A549 (cell line): ENCODE results near the gene LNPK. TPM values are rescaled to one million over a fixed set of nuclear protein-coding genes. Genes with fewer than 3 reads are reported as not detected.

ENCODE experiments used
- ATAC-seq, 2 experiments: fragments of 200-7000 bp in 1 of 2; fragments of >200 bp in 1 of 2; cut with Nextera tagmentation in 1 of 2; cut with Tn5 transposase in 1 of 2; 3 replicates each; pipeline versions ENCODE4 v1.8.0 to v1.9.1; 2018 to 2020; ENCODE audit warnings: mild to moderate bottlenecking in 1 of 2, moderate library complexity in 1 of 2
- CTCF ChIA-PET: fragments of 300-600 bp; sonication (Branson Sonifier 250); formaldehyde crosslinking; extraction: SDS; loops from one replicate; lab custom pipeline; 2021; ENCODE audit warnings: antibody characterized with exemption, inconsistent platforms; lab: Yijun Ruan, JAX
- POLR2A ChIA-PET: fragments of 350-600 bp; formaldehyde crosslinking; extraction: SDS; loops from one replicate; lab custom pipeline; 2021; ENCODE audit warnings: antibody characterized with exemption, inconsistent platforms; lab: Yijun Ruan, JAX
- DNase-seq, 2 experiments: peaks; one replicate each; pipeline versions ENCODE4 v3.0.0 to v3.0.0-alpha.2; 2011 to 2016; ENCODE audit warnings: low read depth in 1 of 2, low spot score in 1 of 2
- FAIRE-seq: peaks from 2 replicates; lab custom pipeline; 2011; peaks lifted over from hg19 to GRCh38; lab: Jason Lieb, UNC
- H3K27ac ChIP-seq, 2 experiments: fragments of >200 bp; sonication (Bioruptor Twin); formaldehyde crosslinking; 3 replicates each; pipeline ENCODE4 v1.5.1; 2016 to 2017
- H3K4me1 ChIP-seq: fragments of >200 bp; sonication (Bioruptor Twin); formaldehyde crosslinking; 3 replicates; pipeline ENCODE4 v1.6.1; 2016
- H3K4me2 ChIP-seq: fragments of >200 bp; sonication (Bioruptor Twin); formaldehyde crosslinking; 3 replicates; pipeline ENCODE4 v1.6.1; 2016
- H3K4me3 ChIP-seq: fragments of >200 bp; sonication (Bioruptor Twin); formaldehyde crosslinking; 3 replicates; pipeline ENCODE4 v1.5.1; 2016
- H3K9me3 ChIP-seq: fragments of >200 bp; sonication (Bioruptor Twin); formaldehyde crosslinking; 3 replicates; pipeline ENCODE4 v1.6.1; 2016
- BHLHE40 ChIP-seq: IDR thresholded peaks from 2 replicates; pipeline ENCODE4 v1.6.1; 2012; ENCODE audit warnings: low read depth, low read length, inconsistent platforms
- CBX2 ChIP-seq: fragments of 200-600 bp; sonication (generic); IDR thresholded peaks from 2 replicates; pipeline ENCODE4 v1.6.1; 2016; ENCODE audit warnings: low read depth, mild to moderate bottlenecking, borderline replicate concordance
- CBX8 ChIP-seq: fragments of 200-600 bp; sonication (generic); IDR thresholded peaks from 2 replicates; pipeline ENCODE4 v1.6.1; 2016
- EHF ChIP-seq: fragments of 250-450 bp; sonication (Bioruptor Pico); IDR thresholded peaks from 2 replicates; pipeline ENCODE4 v1.5.0; 2020; ENCODE audit warnings: mild to moderate bottlenecking
- EHMT2 ChIP-seq: fragments of 200-600 bp; sonication (generic); IDR thresholded peaks from 2 replicates; pipeline ENCODE4 v1.6.1; 2016; ENCODE audit warnings: antibody characterized with exemption, low read depth, mild to moderate bottlenecking, moderate library complexity
- EP300 ChIP-seq, 2 experiments: fragments of >200 bp; sonication (Bioruptor Twin); formaldehyde crosslinking; IDR thresholded peaks; 2 replicates in 1 of 2; 3 replicates in 1 of 2; pipeline ENCODE4 v1.6.1; 2016 to 2017
- ESRRA ChIP-seq: fragments of 150-350 bp; IDR thresholded peaks from 2 replicates; pipeline ENCODE4 v1.6.1; 2014; ENCODE audit warnings: mild to moderate bottlenecking, low read length, borderline replicate concordance
- FOXS1 ChIP-seq: fragments of 250-450 bp; sonication (Bioruptor Pico); IDR thresholded peaks from 2 replicates; pipeline ENCODE4 v1.5.0; 2020; ENCODE audit warnings: mild to moderate bottlenecking, moderate library complexity
- HMGXB4 ChIP-seq: fragments of 250-450 bp; sonication (Bioruptor Pico); IDR thresholded peaks from 2 replicates; pipeline ENCODE4 v1.5.0; 2021; ENCODE audit warnings: mild to moderate bottlenecking, moderate library complexity, borderline replicate concordance
- HOXA7 ChIP-seq: fragments of 250-450 bp; sonication (Bioruptor Pico); IDR thresholded peaks from 2 replicates; pipeline ENCODE4 v1.5.0; 2020; ENCODE audit warnings: mild to moderate bottlenecking, moderate library complexity
- HOXB5 ChIP-seq: fragments of 250-450 bp; sonication (Bioruptor Pico); IDR thresholded peaks from 2 replicates; pipeline ENCODE4 v1.5.0; 2020; ENCODE audit warnings: mild to moderate bottlenecking, moderate library complexity
- JUNB ChIP-seq: fragments of >200 bp; sonication (Bioruptor Twin); formaldehyde crosslinking; IDR thresholded peaks from 2 replicates; pipeline ENCODE4 v1.6.1; 2016
- KDM1A ChIP-seq: fragments of 200-600 bp; sonication (generic); IDR thresholded peaks from 2 replicates; pipeline ENCODE4 v1.6.1; 2016; ENCODE audit warnings: low read depth, mild to moderate bottlenecking
- MAFK ChIP-seq: fragments of 450-650 bp; IDR thresholded peaks from 2 replicates; pipeline ENCODE4 v1.6.1; 2014; ENCODE audit not compliant: partially characterized antibody
- MAX ChIP-seq: IDR thresholded peaks from 2 replicates; pipeline ENCODE4 v1.6.1; 2012
- MAZ ChIP-seq: fragments of 150-350 bp; IDR thresholded peaks from 2 replicates; pipeline ENCODE4 v1.6.1; 2014; ENCODE audit warnings: antibody characterized with exemption, low read depth, low read length, borderline replicate concordance
- NFE2L2 ChIP-seq: fragments of 150-350 bp; conservative IDR thresholded peaks from 2 replicates; pipeline ENCODE4 v1.6.1; 2014; ENCODE audit warnings: low read length
- POLR2A ChIP-seq: IDR thresholded peaks from 2 replicates; pipeline ENCODE4 v1.6.1; 2012; ENCODE audit warnings: mild to moderate bottlenecking, low read length
- POLR2AphosphoS2 ChIP-seq: conservative IDR thresholded peaks from 2 replicates; pipeline ENCODE4 v1.6.1; 2012; ENCODE audit warnings: low read length, improper control_type of control experiment, inconsistent platforms
- RAD21 ChIP-seq, 2 experiments: fragments of >200 bp in 1 of 2; sonication (Bioruptor Twin) in 1 of 2; formaldehyde crosslinking in 1 of 2; IDR thresholded peaks in 1 of 2; conservative IDR thresholded peaks in 1 of 2; 2 replicates in 1 of 2; 3 replicates in 1 of 2; pipeline ENCODE4 v1.6.1; 2012 to 2018; ENCODE audit warnings: inconsistent platforms in 1 of 2
- RARB ChIP-seq: fragments of 250-450 bp; sonication (Bioruptor Pico); IDR thresholded peaks from 2 replicates; pipeline ENCODE4 v1.8.0; 2021; ENCODE audit warnings: mild to moderate bottlenecking, moderate library complexity
- RFX5 ChIP-seq: fragments of 450-650 bp; IDR thresholded peaks from 2 replicates; pipeline ENCODE4 v1.7.1; 2014; ENCODE audit warnings: antibody characterized with exemption, mild to moderate bottlenecking, moderate library complexity
- TFCP2L1 ChIP-seq: fragments of 250-450 bp; sonication (Bioruptor Pico); IDR thresholded peaks from 2 replicates; pipeline ENCODE4 v1.5.0; 2021; ENCODE audit warnings: mild to moderate bottlenecking
- TP53 ChIP-seq: fragments of 250-450 bp; sonication (Bioruptor Pico); IDR thresholded peaks from 2 replicates; pipeline ENCODE4 v1.5.0; 2021; ENCODE audit warnings: mild to moderate bottlenecking, moderate library complexity
- WGBS: methylation state at CpG from one replicate; pipeline ENCODE4 v1.1.6; 2017; ENCODE audit errors: missing lambda C conversion rate; 5-methylcytosine and 5-hydroxymethylcytosine counted together
- polyA plus RNA-seq, 4 experiments: library from polyadenylated mRNA; depleted of rRNA in 3 of 4; stranded (reverse); fragments of >200 nt; fragmentation: RNase III in 1 of 4; extraction: RNeasy Plus Mini Kit Qiagen cat#74134 plus additional on column Dnase treatment in 1 of 4; gene quantifications; 2 replicates in 3 of 4; 3 replicates in 1 of 4; pipeline ENCODE4 v1.2.3, GENCODE V29; 2011 to 2017

Gene LNPK
- polyA plus RNA-seq, 2 of the 4 experiments (the other 2 are of a cell fraction): 13.1 to 24.7 TPM

DNA sequence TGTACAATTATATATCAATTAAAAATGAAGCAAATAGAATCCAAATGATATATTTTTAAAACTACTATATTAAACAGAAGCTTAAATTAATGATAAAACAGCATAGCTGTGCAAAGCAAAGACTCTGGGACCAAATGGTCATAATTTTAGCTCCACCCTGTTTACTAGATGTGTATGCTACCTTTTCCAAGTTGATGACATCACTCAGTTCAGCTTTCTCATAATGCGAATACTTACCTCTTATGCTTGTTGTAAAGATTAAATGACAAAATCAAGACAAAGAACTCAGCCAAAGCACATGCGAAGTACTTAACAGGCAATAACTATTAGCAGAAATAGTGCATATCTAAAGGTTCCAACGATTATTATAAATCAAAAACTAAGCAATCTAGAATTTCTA is 51.6 kb downstream of the LNPK start (continued):
- TF ChIP-seq MAZ: no peak
- no peak for TF ChIP-seq CBX8
- no peak for TF ChIP-seq CBX2
- no peak for TF ChIP-seq RARB (CRISPR knock-in tag)
- no peak for TF ChIP-seq EP300 (IDR thresholded peaks at IDR 0.05)
- TF ChIP-seq HOXB5: no peak
- no peak for TF ChIP-seq MAFK
- no peak for TF ChIP-seq TP53
- TF ChIP-seq BHLHE40: no peak
- TF ChIP-seq FOXS1 (CRISPR knock-in tag): no peak
- TF ChIP-seq RAD21 (conservative IDR thresholded peaks at IDR 0.05 in 1 of 2, IDR thresholded peaks at IDR 0.05 in 1 of 2): no peak

- CTCF ChIA-PET: no interaction called here
- 81% methylated on average over 1 of the region's 1 CpG for WGBS
- ATAC-seq (no peak), FAIRE-seq (no peak), DNase-seq (no peak)
- no peaks in the 10 kb centered on the region for H3K9me3 ChIP-seq
- H3K4me3 ChIP-seq: no peak overlapping the region
- H3K4me2 ChIP-seq: no peak overlapping the region
- TF ChIP-seq JUNB: no peak
- TF ChIP-seq TFCP2L1 (CRISPR knock-in tag): no peak
- TF ChIP-seq NFE2L2: no peak
- TF ChIP-seq RFX5: no peak
- no peak for TF ChIP-seq EHMT2
- no peak for TF ChIP-seq CBX8
- TF ChIP-seq KDM1A: no peak
- no peak for TF ChIP-seq HMGXB4 (CRISPR knock-in tag)
- no peak for TF ChIP-seq POLR2AphosphoS2
- no peak for TF ChIP-seq POLR2A
- TF ChIP-seq TP53: no peak
- TF ChIP-seq FOXS1 (CRISPR knock-in tag): no peak
- no peak for TF ChIP-seq CBX2
- no peak for TF ChIP-seq RAD21 (conservative IDR thresholded peaks at IDR 0.05 in 1 of 2, IDR thresholded peaks at IDR 0.05 in 1 of 2)
- TF ChIP-seq MAZ: no peak
- TF ChIP-seq HOXA7 (CRISPR knock-in tag): no peak
- POLR2A ChIA-PET: no interaction called here
- H3K4me1 ChIP-seq: no peaks in the 10 kb centered on the region
- no peak overlapping the region for H3K27ac ChIP-seq
Observed at GRCh38 chr2:175948191-175948590, 53.9 kb downstream of the LNPK start.

GRCh38 chr2:175947073-175947472 is 55.0 kb downstream of the LNPK start:
- ATAC-seq: no peak
- DNase-seq: no peak
- H3K4me1 ChIP-seq: no peaks in the 10 kb centered on the region
- no peak overlapping the region for H3K27ac ChIP-seq
- no peak for TF ChIP-seq EP300 (IDR thresholded peaks at IDR 0.05)
- no peak for TF ChIP-seq MAX
- TF ChIP-seq CBX2: no peak
- TF ChIP-seq EHF (CRISPR knock-in tag): no peak
- no peak for TF ChIP-seq ESRRA
- TF ChIP-seq, all 56 proteins: peak for 0
- ChIA-PET CTCF (no interaction called here), POLR2A (no interaction called here)
- WGBS: 81% methylated on average over 1 of the region's 1 CpG
- H3K4me3 ChIP-seq: no peak overlapping the region
- H3K4me2 ChIP-seq: no peak overlapping the region
- H3K9me3 ChIP-seq: peaks cover 2% of the 10 kb centered on the region; the same call in 1 of the 3 replicates
- FAIRE-seq: no peak
